NCI-H2227 (cell line): ENCODE results near the gene PEPD.

ENCODE experiments used
- DNase-seq: peaks from one replicate; lab custom pipeline; 2025; ENCODE audit not compliant: unreplicated experiment; lab: John Stamatoyannopoulos, UW

Gene PEPD

GRCh38 chr19:33368074-33368864, 153.3 kb downstream of the PEPD start:
- no peak for DNase-seq

GRCh38 chr19:33366897-33367296, 154.7 kb downstream of the PEPD start:
- DNase-seq = no peak

GRCh38 chr19:33366127-33366526, 155.5 kb downstream of the PEPD start:
- DNase-seq = no peak

- no peak for DNase-seq
These were observed 155.9 kb downstream of the PEPD start for GRCh38 chr19:33365691-33366090.

GRCh38 chr19:33363476-33363875, 158.1 kb downstream of the PEPD start:
- DNase-seq = no peak

- no peak for DNase-seq
These were observed 158.9 kb downstream of the PEPD start for GRCh38 chr19:33362508-33363228.

GRCh38 chr19:33359581-33359980, 162.0 kb downstream of the PEPD start:
- DNase-seq = no peak

- DNase-seq = no peak
These were observed 163.2 kb downstream of the PEPD start for GRCh38 chr19:33358408-33358807.

- DNase-seq = no peak
These were observed 164.0 kb downstream of the PEPD start for GRCh38 chr19:33357556-33357955.

- no peak for DNase-seq
These were observed 166.1 kb downstream of the PEPD start for GRCh38 chr19:33355535-33355934.

- peak; percentile 48 for DNase-seq
These were observed 170.9 kb downstream of the PEPD start for GRCh38 chr19:33350538-33351309.

- DNase-seq = no peak
These were observed 172.0 kb downstream of the PEPD start for GRCh38 chr19:33349319-33350289.

- DNase-seq = no peak
These were observed 173.1 kb downstream of the PEPD start for GRCh38 chr19:33348301-33349010.

GRCh38 chr19:33347300-33347699, 174.3 kb downstream of the PEPD start:
- DNase-seq = no peak

GRCh38 chr19:33346665-33347064, 174.9 kb downstream of the PEPD start:
- no peak for DNase-seq

- no peak for DNase-seq
These were observed 176.4 kb downstream of the PEPD start for GRCh38 chr19:33345163-33345562.

GRCh38 chr19:33344573-33344925, 177.0 kb downstream of the PEPD start:
- DNase-seq = no peak

GRCh38 chr19:33343859-33344572, 177.6 kb downstream of the PEPD start:
- peak; percentile 85 for DNase-seq

- no peak for DNase-seq
These were observed 178.3 kb downstream of the PEPD start for GRCh38 chr19:33343301-33343700.
